Activated T-helper 1 cell treated with anti-CD3 and anti-CD28 coated beads, Interleukin-12 subunit alpha, Interleukin-12 subunit beta, Interleukin-2, Interleukin-4 antibody, amounts not matched to agents 30 ng/mL and 10 ng/mL and 1 ng/mL, durations not matched to agents 14 hours and 24 hours and 36 hours (primary cell): Measurements from ENCODE around the gene IER5L. TPM values are rescaled to one million over a fixed set of nuclear protein-coding genes. Genes with fewer than 3 reads are reported as not detected.
A peak's percentile ranks its signal among the peaks of the same experiment; 100 is the strongest.

Experiments used
- DNase-seq: peaks from one replicate; pipeline ENCODE4 v3.0.0; 2021; ENCODE audit warnings: low spot score
- H3K27ac Mint-ChIP-seq: one replicate; pipeline ENCODE4 v1.8.0; 2021; ENCODE audit warnings: mild to moderate bottlenecking, mixed read lengths
- H3K27me3 Mint-ChIP-seq: one replicate; pipeline ENCODE4 v1.8.0; 2022; ENCODE audit warnings: mild to moderate bottlenecking, moderate library complexity, mixed read lengths; ENCODE audit not compliant: insufficient read depth
- H3K36me3 Mint-ChIP-seq: one replicate; pipeline ENCODE4 v1.8.0; 2021; ENCODE audit warnings: low read depth, mixed read lengths
- H3K4me1 Mint-ChIP-seq: one replicate; pipeline ENCODE4 v1.8.0; 2021; ENCODE audit warnings: low read depth, mixed read lengths
- H3K4me3 Mint-ChIP-seq: one replicate; pipeline ENCODE4 v1.8.0; 2021; ENCODE audit warnings: mild to moderate bottlenecking, moderate library complexity, mixed read lengths
- H3K9me3 Mint-ChIP-seq: one replicate; pipeline ENCODE4 v1.8.0; 2021; ENCODE audit warnings: mixed read lengths
- intact Hi-C: fragments of 100-400 bp; cut with micrococcal nuclease; formaldehyde crosslinking; loops from one replicate; pipeline ENCODE4 v1.15.1; 2024
- total RNA-seq: library from RNA; stranded (reverse); gene quantifications from 2 replicates; pipeline ENCODE4 v1.2.3, GENCODE V29; 2022

IER5L gene
- total RNA-seq, 1 donor from 2014 or later = 14.4 TPM

GRCh38 chr9:129213551-129213950 is 35.5 kb upstream of the IER5L start:
- Mint-ChIP-seq H3K4me1 (peaks cover 6% of the 10 kb centered on the region), H3K27me3 (peaks cover 4% of the 10 kb centered on the region), H3K9me3 (no peaks in the 10 kb centered on the region), H3K36me3 (no peaks in the 10 kb centered on the region), H3K27ac (no peak overlapping the region), H3K4me3 (no peak overlapping the region)
- intact Hi-C loops = no loop called here
- DNase-seq = no peak

- DNase-seq = no peak
- intact Hi-C loops = no loop called here
- Mint-ChIP-seq H3K4me3 (no peak overlapping the region), H3K27me3 (peaks cover 3% of the 10 kb centered on the region), H3K36me3 (no peaks in the 10 kb centered on the region), H3K27ac (no peak overlapping the region), H3K9me3 (no peaks in the 10 kb centered on the region), H3K4me1 (peaks cover 9% of the 10 kb centered on the region)
Measured at GRCh38 chr9:129211686-129212085, 33.6 kb upstream of the IER5L start.

- intact Hi-C loops = no loop called here
- Mint-ChIP-seq H3K36me3 (no peaks in the 10 kb centered on the region), H3K27ac (no peak overlapping the region), H3K4me3 (no peak overlapping the region), H3K4me1 (peaks cover 9% of the 10 kb centered on the region), H3K9me3 (no peaks in the 10 kb centered on the region), H3K27me3 (peaks cover 3% of the 10 kb centered on the region)
- no peak for DNase-seq
Measured at GRCh38 chr9:129210125-129210524, 32.1 kb upstream of the IER5L start.

GRCh38 chr9:129209580-129209979 is 31.5 kb upstream of the IER5L start:
- no peak overlapping the region for H3K4me3 Mint-ChIP-seq
- no peak overlapping the region for H3K27ac Mint-ChIP-seq
- H3K9me3 Mint-ChIP-seq = no peaks in the 10 kb centered on the region
- intact Hi-C loops = no loop called here
- H3K27me3 Mint-ChIP-seq = peaks cover 4% of the 10 kb centered on the region
- peaks cover 9% of the 10 kb centered on the region for H3K4me1 Mint-ChIP-seq
- no peak for DNase-seq
- H3K36me3 Mint-ChIP-seq = no peaks in the 10 kb centered on the region

GRCh38 chr9:129209109-129209508 is 31.0 kb upstream of the IER5L start:
- DNase-seq = no peak
- Mint-ChIP-seq H3K27ac (no peak overlapping the region), H3K27me3 (peaks cover 4% of the 10 kb centered on the region), H3K4me3 (no peak overlapping the region), H3K9me3 (no peaks in the 10 kb centered on the region), H3K4me1 (peaks cover 9% of the 10 kb centered on the region), H3K36me3 (no peaks in the 10 kb centered on the region)
- intact Hi-C loops = no loop called here

GRCh38 chr9:129208207-129209032 is 30.4 kb upstream of the IER5L start:
- no peaks in the 10 kb centered on the region for H3K36me3 Mint-ChIP-seq
- H3K27me3 Mint-ChIP-seq = peaks cover 4% of the 10 kb centered on the region
- no peak overlapping the region for H3K4me3 Mint-ChIP-seq
- H3K27ac Mint-ChIP-seq = peak overlapping the region; percentile 8
- no peaks in the 10 kb centered on the region for H3K9me3 Mint-ChIP-seq
- intact Hi-C loops = no loop called here
- H3K4me1 Mint-ChIP-seq = peaks cover 9% of the 10 kb centered on the region
- DNase-seq = peak; percentile 11

GRCh38 chr9:129206905-129207304 is 28.8 kb upstream of the IER5L start:
- H3K4me3 Mint-ChIP-seq = no peak overlapping the region
- H3K9me3 Mint-ChIP-seq = no peaks in the 10 kb centered on the region
- no peaks in the 10 kb centered on the region for H3K36me3 Mint-ChIP-seq
- no peak for DNase-seq
- H3K4me1 Mint-ChIP-seq = peaks cover 15% of the 10 kb centered on the region
- intact Hi-C loops = no loop called here
- peaks cover 4% of the 10 kb centered on the region for H3K27me3 Mint-ChIP-seq
- H3K27ac Mint-ChIP-seq = no peak overlapping the region

GRCh38 chr9:129206401-129206800 is 28.3 kb upstream of the IER5L start:
- no peak for DNase-seq
- Mint-ChIP-seq H3K36me3 (no peaks in the 10 kb centered on the region), H3K4me3 (no peak overlapping the region), H3K4me1 (peaks cover 15% of the 10 kb centered on the region), H3K9me3 (no peaks in the 10 kb centered on the region), H3K27ac (no peak overlapping the region), H3K27me3 (peaks cover 4% of the 10 kb centered on the region)
- intact Hi-C loops = no loop called here

GRCh38 chr9:129204840-129205239 is 26.8 kb upstream of the IER5L start:
- H3K4me3 Mint-ChIP-seq = no peak overlapping the region
- no peak overlapping the region for H3K27ac Mint-ChIP-seq
- DNase-seq = no peak
- no peaks in the 10 kb centered on the region for H3K36me3 Mint-ChIP-seq
- no peaks in the 10 kb centered on the region for H3K9me3 Mint-ChIP-seq
- H3K4me1 Mint-ChIP-seq = peaks cover 15% of the 10 kb centered on the region
- H3K27me3 Mint-ChIP-seq = peaks cover 1% of the 10 kb centered on the region
- intact Hi-C loops = loop anchor here (5.0 kb wide), 1 partner anchor 32 kb away; no protein-coding TSS in a partner anchor

GRCh38 chr9:129203556-129203909 is 25.5 kb upstream of the IER5L start:
- intact Hi-C loops = loop anchor here (5.0 kb wide), 1 partner anchor 34 kb away; no protein-coding TSS in a partner anchor

GRCh38 chr9:129202613-129203555 is 24.8 kb upstream of the IER5L start:
- peak; percentile 90 for DNase-seq
- intact Hi-C loops = loop anchor here (1.0 to 5.0 kb wide), 5 partner anchors 25 to 210 kb away; partner anchors contain the start of genes CRAT and IER5L

More at GRCh38 chr9:129203556-129203909, 25.5 kb upstream of the IER5L start:
- Mint-ChIP-seq H3K27ac (no peak overlapping the region), H3K4me3 (peak overlapping the region; percentile 62), H3K27me3 (peaks cover 3% of the 10 kb centered on the region), H3K4me1 (peaks cover 8% of the 10 kb centered on the region), H3K9me3 (no peaks in the 10 kb centered on the region), H3K36me3 (no peaks in the 10 kb centered on the region)
- DNase-seq = no peak

GRCh38 chr9:129201866-129202265 is 23.8 kb upstream of the IER5L start:
- no peaks in the 10 kb centered on the region for H3K9me3 Mint-ChIP-seq
- no peaks in the 10 kb centered on the region for H3K36me3 Mint-ChIP-seq
- peaks cover 6% of the 10 kb centered on the region for H3K4me1 Mint-ChIP-seq
- intact Hi-C loops = loop anchor here (1.0 to 5.0 kb wide), 5 partner anchors 24 to 211 kb away; partner anchors contain the start of genes CRAT and IER5L
- DNase-seq = no peak
- H3K4me3 Mint-ChIP-seq = no peak overlapping the region
- H3K27me3 Mint-ChIP-seq = peaks cover 12% of the 10 kb centered on the region
- H3K27ac Mint-ChIP-seq = no peak overlapping the region

More at GRCh38 chr9:129202613-129203555, 24.8 kb upstream of the IER5L start:
- Mint-ChIP-seq H3K4me1 (peaks cover 6% of the 10 kb centered on the region), H3K9me3 (no peaks in the 10 kb centered on the region), H3K36me3 (no peaks in the 10 kb centered on the region), H3K4me3 (peak overlapping the region; percentile 66), H3K27me3 (peaks cover 8% of the 10 kb centered on the region), H3K27ac (peak overlapping the region; percentile 73)
